Activated CD4-positive, alpha-beta T cell treated with anti-CD3 and anti-CD28 coated beads for 36 hours (primary cell): ENCODE measurements around the gene CHN2. TPM values are rescaled to one million over a fixed set of nuclear protein-coding genes. Genes with fewer than 3 reads are reported as not detected.

ENCODE experiments used
- ATAC-seq: fragments of 200-7000 bp; cut with Tn5 transposase; one replicate; pipeline ENCODE4 v1.10.0; 2021; ENCODE audit warnings: mild to moderate bottlenecking, moderate library complexity
- CTCF ChIA-PET: fragments of 350-600 bp; sonication (Branson Sonifier 250); formaldehyde crosslinking; loops from one replicate; lab custom pipeline; 2021; ENCODE audit warnings: antibody characterized with exemption; lab: Charles Lee
- POLR2A ChIA-PET: fragments of 350-600 bp; sonication (Branson Sonifier 250); formaldehyde crosslinking; loops from one replicate; lab custom pipeline; 2021; ENCODE audit warnings: antibody characterized with exemption, inconsistent platforms; lab: Charles Lee
- DNase-seq: peaks from one replicate; pipeline ENCODE4 v3.0.0-alpha.2; 2020
- H3K27ac Mint-ChIP-seq: one replicate; pipeline ENCODE4 v1.8.0; 2021; ENCODE audit warnings: mixed read lengths
- H3K27me3 Mint-ChIP-seq: one replicate; pipeline ENCODE4 v1.8.0; 2021; ENCODE audit warnings: mixed read lengths
- H3K36me3 Mint-ChIP-seq: one replicate; pipeline ENCODE4 v1.8.0; 2021; ENCODE audit warnings: low read depth, mixed read lengths
- H3K4me1 Mint-ChIP-seq: one replicate; pipeline ENCODE4 v1.8.0; 2021; ENCODE audit warnings: mixed read lengths
- H3K4me3 Mint-ChIP-seq: one replicate; pipeline ENCODE4 v1.8.0; 2021; ENCODE audit warnings: mild to moderate bottlenecking, moderate library complexity, mixed read lengths
- H3K9me3 Mint-ChIP-seq: one replicate; pipeline ENCODE4 v1.8.0; 2021; ENCODE audit warnings: low read depth, mixed read lengths
- intact Hi-C, 2 experiments: fragments of 100-400 bp; cut with DNase I in 1 of 2; cut with micrococcal nuclease in 1 of 2; formaldehyde crosslinking; loops; one replicate each; pipeline versions ENCODE4 v1.14.2 to v1.15.1; 2022 to 2024; cut with DNase I, micrococcal nuclease
- total RNA-seq, 2 experiments: library from RNA; stranded (reverse); gene quantifications; one replicate each; pipeline ENCODE4 v1.2.3, GENCODE V29; 2021

CHN2 gene
- total RNA-seq, 2 experiments from 2014 or later, result 0.25 to 0.39 TPM

DNA sequence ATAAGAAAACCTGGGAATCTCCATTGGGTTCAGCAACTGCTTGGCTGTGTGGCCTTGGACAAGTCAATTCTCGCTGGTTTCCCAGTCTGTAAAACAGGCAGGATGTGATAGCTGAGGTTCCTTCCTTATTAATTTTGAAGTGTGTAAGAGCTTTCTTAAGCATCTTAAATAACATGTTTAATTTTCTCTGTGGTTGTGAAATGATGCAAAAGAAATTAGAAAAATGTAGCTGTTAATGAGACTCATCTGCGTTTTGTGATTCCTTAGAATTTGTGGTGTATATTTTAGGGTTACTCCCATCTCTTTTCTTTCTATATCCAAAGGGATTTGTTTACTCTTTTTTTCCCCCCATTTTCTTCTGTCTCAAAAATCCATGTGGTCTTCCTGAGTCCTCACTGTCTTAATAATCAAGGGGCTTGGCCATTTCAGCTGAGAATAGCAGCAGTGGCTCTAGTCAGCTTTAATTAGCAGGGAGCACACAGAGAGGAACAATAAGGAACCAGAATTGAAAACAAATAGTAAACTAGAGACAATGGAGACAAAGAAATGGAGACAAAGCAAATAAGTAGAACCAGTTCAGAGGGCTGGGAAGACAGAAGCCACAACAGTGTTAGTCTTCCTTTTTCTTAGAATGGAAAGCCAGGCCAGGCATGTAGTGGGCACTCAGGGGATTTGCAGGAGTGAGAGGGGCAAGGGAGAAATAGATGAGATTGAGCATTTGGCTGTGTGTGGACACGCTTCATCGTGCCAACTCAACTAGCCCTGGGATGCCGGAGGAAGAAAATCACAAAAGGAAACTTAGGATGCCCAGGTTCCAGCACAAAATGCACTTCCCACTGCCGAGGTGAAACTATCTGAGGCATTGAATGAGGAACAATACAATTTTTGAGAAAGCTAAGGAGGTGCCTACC lies 93.9 kb downstream of the CHN2 start:
- Mint-ChIP-seq H3K4me3 (no peak overlapping the region), H3K9me3 (no peaks in the 10 kb centered on the region), H3K36me3 (no peaks in the 10 kb centered on the region), H3K27me3 (peaks cover 28% of the 10 kb centered on the region), H3K27ac (no peak overlapping the region), H3K4me1 (peaks cover 26% of the 10 kb centered on the region)
- no peak for ATAC-seq
- CTCF ChIA-PET, result interaction anchor here (0.7 kb wide), 1 partner anchor 9 kb away, joined by 3 read pairs; no protein-coding TSS in a partner anchor
- POLR2A ChIA-PET, result no interaction called here
- intact Hi-C loops, result loop anchor here in 1 of 2 experiments (5.0 kb wide), 1 partner anchor 176 kb away; no protein-coding TSS in a partner anchor
- no peak for DNase-seq

DNA sequence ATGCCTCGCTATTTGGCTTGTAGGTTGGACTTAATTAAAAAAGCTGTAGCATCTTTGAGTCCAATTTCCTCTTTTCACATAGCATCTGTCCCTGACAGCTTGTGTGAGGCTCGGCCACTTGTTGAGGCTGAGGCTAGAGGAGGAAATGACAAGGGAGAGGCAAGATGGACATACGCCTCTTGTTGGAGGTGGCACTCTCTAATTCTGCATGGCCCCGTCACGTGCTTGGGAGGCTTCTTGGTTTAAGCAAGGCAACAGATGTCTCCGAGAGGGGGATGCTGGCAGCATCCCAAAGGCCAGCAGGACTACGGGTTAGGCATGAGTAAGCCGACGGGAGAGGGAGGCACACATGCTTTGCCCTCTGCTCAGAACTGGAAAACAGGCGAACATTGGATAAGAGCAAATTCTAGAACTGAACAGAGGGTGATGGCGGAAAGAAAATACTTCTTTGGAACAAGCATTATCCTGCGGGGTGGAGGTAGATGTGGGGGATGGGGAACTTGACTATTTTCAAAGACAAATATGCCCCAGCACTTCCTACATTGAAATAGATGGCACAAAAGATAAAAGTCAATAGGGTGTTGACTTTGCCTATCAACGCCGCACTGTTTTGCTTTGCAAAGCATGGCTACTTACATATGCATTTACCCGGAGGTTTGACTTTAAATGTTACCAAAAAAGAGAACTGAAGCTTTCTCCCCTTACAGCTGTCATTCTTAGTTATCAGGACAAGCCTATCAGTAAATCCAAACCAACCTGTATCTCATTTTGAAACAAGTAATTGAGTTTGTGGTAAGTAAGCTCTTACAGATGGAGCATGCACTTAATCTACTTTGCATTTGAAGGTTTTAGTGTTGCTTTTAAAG lies 94.8 kb downstream of the CHN2 start:
- H3K9me3 Mint-ChIP-seq, result no peaks in the 10 kb centered on the region
- intact Hi-C loops, result loop anchor here in 1 of 2 experiments (5.0 kb wide), 1 partner anchor 177 kb away; no protein-coding TSS in a partner anchor
- DNase-seq (no peak), ATAC-seq (peak; percentile 28)
- H3K36me3 Mint-ChIP-seq, result no peaks in the 10 kb centered on the region
- peaks cover 28% of the 10 kb centered on the region for H3K27me3 Mint-ChIP-seq
- H3K4me1 Mint-ChIP-seq, result peaks cover 26% of the 10 kb centered on the region
- H3K4me3 Mint-ChIP-seq, result no peak overlapping the region
- POLR2A ChIA-PET, result no interaction called here
- H3K27ac Mint-ChIP-seq, result no peak overlapping the region
- CTCF ChIA-PET, result interaction anchor here (1.1 kb wide), 1 partner anchor 12 kb away, joined by 3 read pairs; no protein-coding TSS in a partner anchor

DNA sequence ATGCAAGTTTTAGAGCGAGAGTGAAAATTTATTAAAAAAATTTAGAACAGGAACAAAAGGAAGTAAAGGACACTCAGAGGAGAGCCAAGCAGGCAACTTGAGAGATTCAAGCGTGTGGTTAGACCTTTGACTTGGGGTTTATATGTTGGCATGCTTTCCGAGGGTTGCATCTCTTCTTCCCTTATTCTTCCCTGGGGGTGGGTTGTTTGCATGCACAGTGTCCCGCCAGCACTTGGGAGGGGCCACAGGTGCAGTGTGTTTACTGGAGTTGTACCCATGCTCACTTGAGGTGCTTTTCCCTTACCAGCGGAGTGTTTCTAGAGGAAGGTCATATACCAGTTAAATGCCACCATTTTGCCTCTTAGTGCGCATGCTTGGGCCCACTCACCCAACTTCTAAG lies 96.3 kb downstream of the CHN2 start:
- no peaks in the 10 kb centered on the region for H3K36me3 Mint-ChIP-seq
- ATAC-seq, result no peak
- CTCF ChIA-PET, result no interaction called here
- H3K27me3 Mint-ChIP-seq, result peaks cover 23% of the 10 kb centered on the region
- intact Hi-C loops, result no loop called here
- H3K9me3 Mint-ChIP-seq, result no peaks in the 10 kb centered on the region
- no peak for DNase-seq
- no peak overlapping the region for H3K4me3 Mint-ChIP-seq
- POLR2A ChIA-PET, result no interaction called here
- H3K27ac Mint-ChIP-seq, result no peak overlapping the region
- H3K4me1 Mint-ChIP-seq, result peaks cover 15% of the 10 kb centered on the region

DNA sequence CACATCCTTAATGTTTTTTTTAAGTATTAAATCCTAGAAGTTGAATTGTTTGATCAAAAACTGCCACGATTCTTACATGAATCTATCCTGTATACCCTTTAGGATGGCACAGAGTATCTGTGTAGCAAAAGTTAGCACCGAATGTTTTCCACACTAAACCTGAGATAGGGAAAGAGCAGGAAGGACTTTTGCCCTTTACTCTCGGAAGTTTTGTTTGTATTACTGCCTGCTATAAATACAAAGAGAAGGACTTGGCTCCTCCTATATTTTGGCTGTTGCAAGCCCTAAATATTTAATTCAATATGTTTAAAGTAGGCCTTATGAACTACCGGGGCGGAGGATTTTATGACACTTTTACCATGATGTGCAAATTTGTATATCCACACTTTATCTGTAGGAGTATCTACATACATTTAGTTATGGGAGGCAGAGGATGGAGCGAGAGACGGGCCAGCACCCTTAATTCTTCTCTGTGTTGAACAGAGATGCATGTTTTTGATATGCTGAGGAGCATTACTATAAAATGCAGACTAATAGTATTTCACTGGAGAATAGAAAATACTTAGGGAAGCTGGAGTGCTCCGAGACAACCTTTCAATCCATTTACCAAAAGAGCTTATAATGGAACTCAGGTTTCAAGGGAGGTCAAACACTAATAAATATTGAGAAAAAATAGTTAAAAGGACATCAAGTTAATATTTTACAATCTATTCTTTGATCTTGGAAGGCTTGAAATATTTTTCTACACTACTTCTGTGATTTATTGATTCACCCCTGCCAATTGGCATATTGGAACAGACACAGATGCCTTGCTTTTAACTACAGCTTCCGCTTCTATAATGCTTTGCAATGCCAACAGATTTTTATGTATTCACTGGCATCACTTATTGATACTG lies 97.4 kb downstream of the CHN2 start:
- no peak for DNase-seq
- no peak for ATAC-seq
- intact Hi-C loops, result no loop called here
- Mint-ChIP-seq H3K27me3 (peaks cover 23% of the 10 kb centered on the region), H3K4me3 (no peak overlapping the region), H3K9me3 (no peaks in the 10 kb centered on the region), H3K4me1 (peaks cover 12% of the 10 kb centered on the region), H3K27ac (no peak overlapping the region), H3K36me3 (no peaks in the 10 kb centered on the region)
- POLR2A ChIA-PET, result interaction anchor here (0.7 kb wide), 1 partner anchor 55 kb away, joined by 3 read pairs; no protein-coding TSS in a partner anchor
- CTCF ChIA-PET, result no interaction called here

DNA sequence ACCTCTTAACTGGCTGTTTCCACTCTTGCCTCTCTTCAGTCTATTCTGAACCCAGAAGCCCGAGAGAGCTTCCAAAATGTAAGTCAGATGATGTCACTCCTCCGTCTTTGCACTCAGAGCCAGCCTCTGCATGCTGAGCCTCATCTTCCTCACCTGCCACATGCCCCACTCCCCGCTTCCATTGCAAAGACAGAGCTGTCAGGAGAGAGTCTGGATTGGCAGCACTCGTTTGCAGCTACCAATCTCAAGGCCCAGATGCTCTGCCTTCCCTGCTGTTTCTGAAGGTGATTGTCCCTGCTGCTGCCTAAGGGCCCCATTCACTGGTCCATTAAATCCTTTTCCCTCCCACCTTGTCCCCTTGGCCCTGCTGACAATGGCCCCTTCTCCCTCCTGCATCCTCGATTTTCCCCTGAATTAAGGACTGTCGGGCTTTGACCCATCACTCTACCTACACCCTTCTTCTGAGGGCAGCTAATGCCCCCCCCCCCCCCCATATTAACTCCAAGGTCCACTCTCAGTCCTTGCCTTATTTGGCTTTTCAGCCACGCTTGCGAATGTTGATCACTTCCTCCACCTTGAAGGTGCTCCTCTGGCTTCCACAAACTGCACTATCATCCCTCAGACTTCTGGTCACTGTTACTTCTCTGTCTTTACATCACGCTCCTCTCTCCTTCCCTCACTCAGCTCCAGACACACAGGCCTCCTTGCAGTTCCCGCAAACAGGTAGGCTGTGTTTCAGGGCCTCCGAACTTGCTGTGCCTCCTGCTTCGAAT lies 98.5 kb downstream of the CHN2 start:
- H3K27me3 Mint-ChIP-seq, result peaks cover 17% of the 10 kb centered on the region
- peaks cover 9% of the 10 kb centered on the region for H3K4me1 Mint-ChIP-seq
- no peaks in the 10 kb centered on the region for H3K9me3 Mint-ChIP-seq
- ATAC-seq (no peak), DNase-seq (no peak)
- H3K27ac Mint-ChIP-seq, result no peak overlapping the region
- POLR2A ChIA-PET, result no interaction called here
- H3K36me3 Mint-ChIP-seq, result no peaks in the 10 kb centered on the region
- intact Hi-C loops, result no loop called here
- no peak overlapping the region for H3K4me3 Mint-ChIP-seq
- CTCF ChIA-PET, result no interaction called here

DNA sequence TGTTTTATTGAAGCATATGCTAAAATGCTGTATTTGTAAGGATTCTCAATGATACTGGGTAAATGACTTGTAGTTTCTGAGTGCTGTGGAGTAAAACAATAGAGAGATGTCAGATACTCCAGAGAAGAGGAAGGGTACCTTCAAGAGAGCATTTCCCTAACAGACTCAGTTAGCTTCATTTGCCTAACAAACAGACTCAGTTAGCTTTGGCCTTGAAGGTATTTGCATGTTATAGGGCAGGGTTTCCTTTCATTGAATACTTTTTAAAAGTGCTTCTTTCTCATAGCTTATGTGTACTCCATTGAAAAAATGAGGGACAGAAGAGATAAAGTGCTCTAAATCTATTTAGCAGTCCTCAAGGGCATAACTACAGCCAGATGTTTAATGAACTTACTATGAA lies 101.8 kb downstream of the CHN2 start:
- Mint-ChIP-seq H3K4me3 (no peak overlapping the region), H3K27ac (no peak overlapping the region), H3K36me3 (no peaks in the 10 kb centered on the region), H3K27me3 (peaks cover 4% of the 10 kb centered on the region), H3K9me3 (no peaks in the 10 kb centered on the region), H3K4me1 (no peaks in the 10 kb centered on the region)
- intact Hi-C loops, result no loop called here
- ChIA-PET POLR2A (no interaction called here), CTCF (interaction anchor here (0.8 kb wide), 1 partner anchor 340 kb away, joined by 3 read pairs; no protein-coding TSS in a partner anchor)
- no peak for DNase-seq
- ATAC-seq, result no peak

DNA sequence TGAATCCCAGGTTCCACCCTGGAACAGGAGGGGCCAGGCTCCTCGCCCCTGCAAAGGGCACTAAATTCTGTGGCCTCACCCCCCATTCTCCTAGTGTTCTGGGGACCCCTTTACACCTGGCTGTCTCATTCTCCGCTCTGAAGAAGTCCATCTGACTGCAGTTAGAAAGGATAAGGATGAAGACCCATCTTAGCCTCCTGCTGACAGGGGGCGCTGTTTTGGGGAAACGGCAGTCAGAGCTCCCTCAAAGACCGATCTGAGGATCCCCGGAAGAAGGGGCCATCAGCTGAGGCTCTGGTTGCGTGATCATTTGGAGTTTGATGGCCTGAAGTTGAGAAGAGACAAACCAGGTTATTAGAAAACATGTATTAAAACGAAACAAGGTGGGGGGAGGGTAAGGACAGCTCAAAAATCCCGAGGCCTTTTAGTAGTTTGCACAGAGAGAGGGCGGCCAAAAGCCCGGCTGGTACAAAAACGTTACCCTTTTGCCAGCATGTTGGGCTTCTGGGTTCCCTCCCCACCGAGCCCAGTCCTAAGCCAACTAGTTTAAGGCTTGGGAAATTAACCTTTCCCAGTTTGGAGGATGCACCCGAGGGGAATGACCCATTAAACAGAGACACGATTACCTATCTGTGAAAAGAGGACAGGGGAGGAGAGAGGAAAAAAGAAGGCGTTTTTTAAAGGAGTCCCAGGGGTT lies 102.8 kb downstream of the CHN2 start:
- Mint-ChIP-seq H3K4me3 (no peak overlapping the region), H3K36me3 (no peaks in the 10 kb centered on the region), H3K9me3 (no peaks in the 10 kb centered on the region), H3K4me1 (no peaks in the 10 kb centered on the region), H3K27me3 (peaks cover 4% of the 10 kb centered on the region), H3K27ac (no peak overlapping the region)
- DNase-seq (peak; percentile 38), ATAC-seq (no peak)
- intact Hi-C loops, result no loop called here
- CTCF ChIA-PET, result interaction anchor here (0.6 to 1.4 kb wide), 5 partner anchors 9 to 892 kb away, joined by 3 to 5 read pairs (median 3); no protein-coding TSS in a partner anchor
- POLR2A ChIA-PET, result no interaction called here

DNA sequence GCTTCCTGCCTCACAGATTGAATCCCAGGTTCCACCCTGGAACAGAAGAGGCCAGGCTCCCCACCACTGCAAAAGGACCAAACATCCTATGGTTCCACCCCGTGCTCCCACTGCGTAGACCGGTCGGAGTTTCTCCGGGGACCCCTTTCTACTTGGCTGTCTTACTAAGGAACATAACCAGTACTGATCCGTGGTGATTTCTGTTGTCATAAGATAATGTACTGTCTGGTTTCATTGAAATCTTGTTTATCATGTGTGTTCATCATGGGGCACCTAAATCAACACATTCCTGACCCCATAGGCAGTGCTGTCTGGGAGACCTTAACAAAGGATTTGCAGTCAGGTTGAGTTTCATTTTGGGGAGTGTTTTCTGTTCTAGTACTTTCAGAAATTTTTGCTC lies 104.5 kb downstream of the CHN2 start:
- Mint-ChIP-seq H3K4me3 (no peak overlapping the region), H3K36me3 (no peaks in the 10 kb centered on the region), H3K4me1 (no peaks in the 10 kb centered on the region), H3K27ac (no peak overlapping the region), H3K9me3 (no peaks in the 10 kb centered on the region), H3K27me3 (peaks cover 4% of the 10 kb centered on the region)
- POLR2A ChIA-PET, result no interaction called here
- intact Hi-C loops, result no loop called here
- CTCF ChIA-PET, result interaction anchor here (1.4 kb wide), 1 partner anchor 111 kb away, joined by 3 read pairs; no protein-coding TSS in a partner anchor
- no peak for DNase-seq
- ATAC-seq, result no peak

DNA sequence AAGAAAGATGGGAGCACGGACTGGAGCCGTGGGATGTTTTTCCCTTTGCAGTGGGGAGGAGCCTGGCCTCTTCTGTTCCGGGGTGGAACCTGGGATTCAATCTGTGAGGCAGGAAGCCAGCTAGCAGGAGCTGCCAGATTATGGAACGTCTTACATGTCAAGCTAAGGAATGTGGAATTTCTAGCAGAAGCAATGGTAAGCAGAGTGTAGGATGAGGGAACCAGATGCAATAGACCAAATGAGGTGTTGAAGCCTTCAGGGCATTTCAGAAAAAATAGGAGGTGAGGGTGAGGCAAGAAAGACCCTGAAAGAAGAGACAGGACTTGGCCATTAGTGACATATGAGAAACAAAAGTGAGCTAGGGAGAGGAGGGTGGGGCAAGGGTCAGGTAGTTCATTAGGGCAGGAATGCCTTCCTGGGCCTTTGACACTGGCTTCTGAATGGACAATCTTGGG lies 105.5 kb downstream of the CHN2 start:
- CTCF ChIA-PET, result no interaction called here
- no peak for DNase-seq
- intact Hi-C loops, result no loop called here
- no peak overlapping the region for H3K4me3 Mint-ChIP-seq
- H3K27ac Mint-ChIP-seq, result no peak overlapping the region
- peaks cover 4% of the 10 kb centered on the region for H3K27me3 Mint-ChIP-seq
- no peak for ATAC-seq
- no peaks in the 10 kb centered on the region for H3K36me3 Mint-ChIP-seq
- H3K9me3 Mint-ChIP-seq, result no peaks in the 10 kb centered on the region
- no peaks in the 10 kb centered on the region for H3K4me1 Mint-ChIP-seq
- POLR2A ChIA-PET, result no interaction called here

DNA sequence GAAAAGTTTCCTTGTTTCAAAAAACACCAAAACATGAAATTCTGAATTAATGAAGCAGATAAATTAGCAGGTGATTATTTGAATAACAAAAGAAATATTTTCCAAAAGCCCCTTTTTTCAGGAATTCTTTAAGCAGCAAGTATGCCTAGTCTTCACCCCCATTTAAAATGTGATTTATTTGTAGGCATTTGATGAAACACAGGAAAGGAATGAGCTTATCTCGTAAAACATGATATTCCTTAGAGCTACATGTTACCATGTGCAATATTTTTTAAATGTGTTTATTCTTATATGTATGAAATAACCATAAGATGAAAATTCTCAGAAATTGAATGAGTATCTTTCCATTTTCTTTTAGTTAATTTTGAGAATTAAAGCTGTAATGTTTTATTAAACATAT lies 106.1 kb downstream of the CHN2 start:
- Mint-ChIP-seq H3K9me3 (no peaks in the 10 kb centered on the region), H3K36me3 (no peaks in the 10 kb centered on the region), H3K4me1 (no peaks in the 10 kb centered on the region), H3K27me3 (peaks cover 4% of the 10 kb centered on the region), H3K27ac (no peak overlapping the region), H3K4me3 (no peak overlapping the region)
- no peak for DNase-seq
- ChIA-PET POLR2A (no interaction called here), CTCF (interaction anchor here (0.6 to 1.0 kb wide), 5 partner anchors 11 to 227 kb away, joined by 3 to 4 read pairs (median 3); no protein-coding TSS in a partner anchor)
- intact Hi-C loops, result no loop called here
- ATAC-seq, result no peak
